ENCODE measurements around the gene MLC1.
A peak's percentile ranks its signal among the peaks of the same experiment; 100 is the strongest.

MLC1 gene

GRCh38 chr22:50035976-50036724, 49.1 kb downstream of the MLC1 start:
- no peak for DNase-seq (ENCODE audit: low spot score)

- no peak for DNase-seq (ENCODE audit: low spot score)
These were observed 49.9 kb downstream of the MLC1 start for GRCh38 chr22:50035131-50035881.

GRCh38 chr22:50034126-50035081, 50.8 kb downstream of the MLC1 start:
- no peak for DNase-seq (ENCODE audit: low spot score)

GRCh38 chr22:50032941-50033601, 52.2 kb downstream of the MLC1 start:
- no peak for DNase-seq (ENCODE audit: low spot score)

GRCh38 chr22:50032109-50032871, 52.9 kb downstream of the MLC1 start:
- DNase-seq (ENCODE audit: low spot score): no peak

- no peak for DNase-seq (ENCODE audit: low spot score)
These were observed 53.8 kb downstream of the MLC1 start for GRCh38 chr22:50031189-50032091.

- DNase-seq (ENCODE audit: low spot score): peak; percentile 79
These were observed 54.7 kb downstream of the MLC1 start for GRCh38 chr22:50030297-50031188.

- peak; percentile 85 for DNase-seq (ENCODE audit: low spot score)
These were observed 57.3 kb downstream of the MLC1 start for GRCh38 chr22:50027639-50028537.

GRCh38 chr22:50025993-50026392, 59.2 kb downstream of the MLC1 start:
- DNase-seq (ENCODE audit: low spot score): no peak

- DNase-seq (ENCODE audit: low spot score): no peak
These were observed 62.9 kb downstream of the MLC1 start for GRCh38 chr22:50022171-50022819.

GRCh38 chr22:50020606-50021005, 64.6 kb downstream of the MLC1 start:
- no peak for DNase-seq (ENCODE audit: low spot score)

- no peak for DNase-seq (ENCODE audit: low spot score)
These were observed 65.9 kb downstream of the MLC1 start for GRCh38 chr22:50019316-50019715.

GRCh38 chr22:50018608-50019285, 66.5 kb downstream of the MLC1 start:
- no peak for DNase-seq (ENCODE audit: low spot score)

GRCh38 chr22:50017701-50018224, 67.5 kb downstream of the MLC1 start:
- DNase-seq (ENCODE audit: low spot score): no peak

- DNase-seq (ENCODE audit: low spot score): no peak
These were observed 68.1 kb downstream of the MLC1 start for GRCh38 chr22:50016988-50017700.

All from SW480 (cell line).